ENCODE results near the gene MAGOHB.

MAGOHB gene

DNA sequence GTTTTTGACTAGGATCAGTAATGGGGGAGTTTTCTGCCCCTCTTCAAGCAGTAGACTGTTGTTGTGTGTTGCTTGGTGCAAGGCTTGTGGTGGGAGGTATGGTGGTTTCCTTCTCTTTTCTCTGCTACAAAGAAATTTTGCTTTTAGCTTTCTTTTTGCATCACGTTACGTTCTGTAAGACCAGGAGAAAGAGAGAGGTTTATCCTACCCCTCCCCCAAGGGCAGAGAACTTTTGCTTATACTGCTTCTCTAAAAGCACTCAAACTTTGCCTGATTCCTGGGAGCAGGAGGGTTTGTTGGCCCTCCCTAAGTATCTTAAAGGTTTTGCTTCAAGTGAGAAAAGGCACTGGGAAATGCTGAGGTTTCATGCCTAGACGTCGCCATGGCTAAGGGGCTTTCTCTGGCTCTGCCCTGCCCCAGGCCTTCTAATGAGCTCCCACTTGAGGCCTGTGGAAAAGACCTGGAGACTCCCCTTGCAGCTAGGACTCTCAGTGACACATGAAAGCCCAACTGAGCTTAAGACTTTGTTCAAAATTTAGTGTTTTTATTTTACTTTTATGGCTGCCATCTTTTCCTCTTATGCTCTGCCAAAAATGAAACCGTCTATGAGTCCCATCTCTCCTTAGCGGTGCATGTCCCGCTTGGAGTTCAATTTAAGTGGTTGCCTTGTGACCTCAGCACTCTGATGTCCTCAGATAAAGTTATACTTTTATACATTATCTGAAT, 58.5 kb downstream of the MAGOHB start:
- no peak for DNase-seq (ENCODE audit: low read depth in 2 of 2)

GRCh38 chr12:10554228-10554755, 59.1 kb downstream of the MAGOHB start:
- DNase-seq (ENCODE audit: low read depth in 2 of 2), result no peak
